Measurements from ENCODE around the gene HERC4.

- TF ChIP-seq TAF1 (IDR thresholded peaks at IDR 0.05; ENCODE audit: borderline replicate concordance, insufficient read depth, low read length) (no peak), FOXP2 (optimal IDR thresholded peaks at IDR 0.05; ENCODE audit: borderline replicate concordance, extremely low read depth, extremely low read length, insufficient read depth) (no peak), POLR2AphosphoS5 (IDR thresholded peaks at IDR 0.05; ENCODE audit: low read depth, low read length) (no peak), SIN3A (IDR thresholded peaks at IDR 0.05; ENCODE audit: borderline replicate concordance, insufficient read depth, low read length) (no peak), REST (IDR thresholded peaks at IDR 0.05; ENCODE audit: insufficient read depth in 1 of 2, low read depth in 2 of 2, low read length in 2 of 2) (no peak)
Observed at GRCh38 chr10:67917679-67918078, 157.4 kb downstream of the HERC4 start.
